Ovary (tissue), 9 donors: ENCODE results near the gene TLR9. TPM values are rescaled to one million over a fixed set of nuclear protein-coding genes. Genes with fewer than 3 reads are reported as not detected.

Experiments
- DNase-seq, 5 donors: peaks; one replicate each; pipeline ENCODE4 v3.0.0-alpha.2; 2019 to 2020
- H3K27ac ChIP-seq, 2 donors: fragments of 200-600 bp; one replicate each; pipeline versions ENCODE4 v1.5.1 to v1.8.0; 2019 to 2022
- H3K27me3 ChIP-seq: fragments of 200-600 bp; one replicate; pipeline ENCODE4 v1.8.0; 2022
- H3K36me3 ChIP-seq: fragments of 200-600 bp; sonication (generic); one replicate; pipeline ENCODE4 v1.5.1; 2019
- H3K4me1 ChIP-seq: one replicate; pipeline ENCODE4 v1.8.1; 2013; ENCODE audit warnings: mild to moderate bottlenecking, moderate library complexity; ENCODE audit not compliant: insufficient read depth
- H3K4me3 ChIP-seq: fragments of 200-600 bp; sonication (generic); one replicate; pipeline ENCODE4 v1.5.1; 2017
- H3K9me3 ChIP-seq, 2 donors: fragments of 200-600 bp in 1 of 2; sonication (generic) in 1 of 2; one replicate each; pipeline versions ENCODE4 v1.5.1 to v1.8.1; 2013 to 2019; ENCODE audit warnings: mild to moderate bottlenecking in 1 of 2, moderate library complexity in 1 of 2
- CTCF ChIP-seq, 3 donors: fragments of 450-650 bp in 2 of 3; fragments of 200-600 bp in 1 of 3; IDR thresholded peaks; one replicate each; pipeline versions ENCODE4 v1.5.1 to v1.8.0; 2016 to 2022; ENCODE audit warnings: antibody characterized with exemption in 3 of 3, mild to moderate bottlenecking in 1 of 3
- EP300 ChIP-seq: sonication (generic); formaldehyde crosslinking; IDR thresholded peaks from one replicate; pipeline ENCODE4 v1.6.1; 2017; ENCODE audit warnings: antibody characterized with exemption
- POLR2A ChIP-seq: fragments of 450-650 bp; IDR thresholded peaks from one replicate; pipeline ENCODE4 v1.6.1; 2017; ENCODE audit warnings: antibody characterized with exemption, mild to moderate bottlenecking, moderate library complexity
- WGBS, 3 donors: extraction: QIAGEN DNeasy Blood & Tissue Kit in 1 of 3; methylation state at CpG; one replicate each; pipeline versions ENCODE4 v1.1.5 to v1.1.7; 2013 to 2017; 5-methylcytosine and 5-hydroxymethylcytosine counted together
- intact Hi-C, 4 donors: fragments of 100-400 bp; cut with DNase I; formaldehyde crosslinking; loops; one replicate each; pipeline versions ENCODE4 v1.11.0 to v1.15.1; 2022 to 2023
- microRNA counts: library from miRNA; unstranded; fragments of <30 nt; microRNA quantifications from one replicate; lab custom pipeline; 2016
- microRNA-seq, 3 donors: library from miRNA; unstranded; fragments of <30 nt; microRNA quantifications; one replicate each; pipeline versions ENCODE4 to v1.2.0, GENCODE V29; 2019 to 2020
- polyA plus RNA-seq, 2 donors: library from polyadenylated mRNA; stranded (reverse); fragments of 200-250 nt in 1 of 2; fragments of 350-450 nt in 1 of 2; fragmentation: Illumina TruSeq in 1 of 2; extraction: RNeasy Lipid Tissue Mini Kit (QIAGEN cat#74804) in 1 of 2; gene quantifications; one replicate each; pipeline ENCODE4 v1.2.3, GENCODE V29; 2013 to 2014
- small RNA-seq: library from RNA; depleted of rRNA; stranded (forward); fragments of <200 nt; gene quantifications from one replicate; pipeline ENCODE3, GENCODE V24; 2016
- total RNA-seq, 7 donors: library from RNA; depleted of rRNA in 2 of 7; stranded (reverse); fragments of >200 nt in 2 of 7; fragmentation: NEBNext Ultra II Directional in 3 of 7; extraction: Animal tissue kit (Norgen Biotek cat#: 25700) in 3 of 7; gene quantifications; one replicate each; pipeline versions ENCODE4 v1.1.0 to v1.2.4, GENCODE V29; 2016 to 2023
- donor health status: DM: no; HTN: no; CAD: no; lungs with moderate emphysema.
- donor health status: DM: no; HTN: no; CAD: no.
- donor health status: Bipolar disorder and iron deficiency.
- donor health status: DM: yes; HTN: yes; CAD: no.
- donor health status: DM: no; HTN: no; CAD: no.
- donor health status: DM: yes; HTN: yes; CAD: no.

Gene TLR9
- total and polyA plus RNA-seq, 9 donors = 0.15 to 1.5 (median 0.58) TPM; not detected in 2

GRCh38 chr3:52171514-52172261 is 53.8 kb downstream of the TLR9 start:
- H3K9me3 ChIP-seq = no peaks in the 10 kb centered on the region
- TF ChIP-seq CTCF (IDR thresholded peaks at IDR 0.05) (no peak), EP300 (no peak), POLR2A (no peak)
- intact Hi-C loops = no loop called here
- no peaks in the 10 kb centered on the region for H3K4me1 ChIP-seq
- 89 to 93% (median 91%) methylated on average over 3 of the region's 3 CpGs for WGBS, 3 donors
- DNase-seq = no peak
- no peaks in the 10 kb centered on the region for H3K27me3 ChIP-seq
- H3K4me3 ChIP-seq = no peak overlapping the region
- no peak overlapping the region for H3K27ac ChIP-seq
- H3K36me3 ChIP-seq = no peaks in the 10 kb centered on the region

MicroRNAs within 50 kb of the gene (microRNA counts, 767-probe panel; counts per million panel counts)
- microRNA hsa-let-7g-5p (lab: Ali Mortazavi, UCI) = 8,169 counts per million, percentile 100 among the panel's probes with 10 or more counts

Small RNAs within 50 kb of the gene (microRNA-seq; reads per million reads assigned to microRNA genes)
- gene MIRLET7G = 56,786 to 162,874 (median 60,449) reads per million in 3 donors

Small RNAs within 50 kb of the gene (small RNA-seq; reads per million reads assigned to genes)
- 483 reads per million, percentile 95 among the genes with 10 or more reads in this experiment for gene MIRLET7G

Other genes with a start within 250 kb of the TLR9 start
- gene ACY1, start 242.1 kb downstream of the TLR9 start, total RNA-seq = 10 to 100 TPM; 13.8 to 27.4 (median 21.1) TPM
- 10 to 100 TPM in 1 of 2 donors, 1 to 10 TPM in 1; 8.4 to 10.2 TPM for gene ACY1, start 242.1 kb downstream of the TLR9 start, polyA plus RNA-seq
- 1,000 to 10,000 TPM; 1,785 to 3,905 (median 1,999) TPM for gene RPL29, start 229.8 kb downstream of the TLR9 start, total RNA-seq
- gene RPL29, start 229.8 kb downstream of the TLR9 start, polyA plus RNA-seq = 1,000 to 10,000 TPM; 1,901 to 3,982 TPM
- 10 to 100 TPM in 5 of 7 donors, 1 to 10 TPM in 2; 5.1 to 18.0 (median 15.2) TPM for gene DUSP7, start 169.1 kb downstream of the TLR9 start, total RNA-seq
- gene DUSP7, start 169.1 kb downstream of the TLR9 start, polyA plus RNA-seq = 1 to 10 TPM; 6.5 to 8.6 TPM
- 1 to 10 TPM in 5 of 7 donors, under 1 TPM in 2; 0.53 to 1.8 (median 1.3) TPM for gene POC1A, start 71.2 kb downstream of the TLR9 start, total RNA-seq
- gene POC1A, start 71.2 kb downstream of the TLR9 start, polyA plus RNA-seq = 1 to 10 TPM; 1.1 to 1.3 TPM
- 10 to 100 TPM; 17.9 to 37.4 (median 25.8) TPM for gene ALAS1, start 27.5 kb downstream of the TLR9 start, total RNA-seq
- gene ALAS1, start 27.5 kb downstream of the TLR9 start, polyA plus RNA-seq = 10 to 100 TPM; 16.1 to 70.1 TPM
- 10 to 100 TPM; 34.0 to 56.3 (median 43.3) TPM for gene TWF2, start 13.5 kb upstream of the TLR9 start, total RNA-seq
- 10 to 100 TPM; 14.3 to 40.7 TPM for gene TWF2, start 13.5 kb upstream of the TLR9 start, polyA plus RNA-seq
- 10 to 100 TPM; 15.4 to 32.4 (median 23.4) TPM for gene PPM1M, start 20.1 kb upstream of the TLR9 start, total RNA-seq
- 10 to 100 TPM; 25.7 to 48.4 TPM for gene PPM1M, start 20.1 kb upstream of the TLR9 start, polyA plus RNA-seq
- gene WDR82, start 53.0 kb upstream of the TLR9 start, total RNA-seq = 100 to 1,000 TPM in 2 of 7 donors, 10 to 100 TPM in 5; 36.4 to 104 (median 95.2) TPM
- 100 to 1,000 TPM in 1 of 2 donors, 10 to 100 TPM in 1; 55.3 to 110 TPM for gene WDR82, start 53.0 kb upstream of the TLR9 start, polyA plus RNA-seq
- 10 to 100 TPM in 1 of 7 donors, 1 to 10 TPM in 6; 3.7 to 12.2 (median 6.2) TPM for gene GLYCTK, start 62.2 kb upstream of the TLR9 start, total RNA-seq
- gene GLYCTK, start 62.2 kb upstream of the TLR9 start, polyA plus RNA-seq = 1 to 10 TPM in 1 of 2 donors, under 1 TPM in 1; 0.83 to 6.8 TPM
- 10 to 100 TPM in 2 of 7 donors, 1 to 10 TPM in 5; 5.0 to 15.7 (median 7.8) TPM for gene DNAH1, start 90.7 kb upstream of the TLR9 start, total RNA-seq
- 1 to 10 TPM; 3.1 to 3.9 TPM for gene DNAH1, start 90.7 kb upstream of the TLR9 start, polyA plus RNA-seq
- gene BAP1, start 184.4 kb upstream of the TLR9 start, total RNA-seq = 10 to 100 TPM; 31.7 to 71.0 (median 63.8) TPM
- 10 to 100 TPM; 45.5 to 56.6 TPM for gene BAP1, start 184.4 kb upstream of the TLR9 start, polyA plus RNA-seq
- 10 to 100 TPM in 1 of 7 donors, 1 to 10 TPM in 6; 2.5 to 18.2 (median 6.2) TPM for gene PHF7, start 185.0 kb upstream of the TLR9 start, total RNA-seq
- 1 to 10 TPM; 3.7 to 8.9 TPM for gene PHF7, start 185.0 kb upstream of the TLR9 start, polyA plus RNA-seq
- gene SEMA3G, start 219.5 kb upstream of the TLR9 start, total RNA-seq = 10 to 100 TPM in 1 of 7 donors, 1 to 10 TPM in 6; 1.5 to 12.3 (median 3.7) TPM
- 10 to 100 TPM in 1 of 2 donors, 1 to 10 TPM in 1; 8.2 to 11.9 TPM for gene SEMA3G, start 219.5 kb upstream of the TLR9 start, polyA plus RNA-seq
- gene TNNC1, start 228.4 kb upstream of the TLR9 start, total RNA-seq = 1 to 10 TPM in 3 of 7 donors, under 1 TPM in 4; 0.31 to 2.3 (median 0.88) TPM
- gene TNNC1, start 228.4 kb upstream of the TLR9 start, polyA plus RNA-seq = 1 to 10 TPM; 1.6 to 1.8 TPM
- 100 to 1,000 TPM in 4 of 7 donors, 10 to 100 TPM in 3; 73.6 to 142 (median 102) TPM for gene NISCH, start 230.0 kb upstream of the TLR9 start, total RNA-seq
- gene NISCH, start 230.0 kb upstream of the TLR9 start, polyA plus RNA-seq = 10 to 100 TPM; 74.7 to 77.7 TPM